OCI-LY1 (cell line): ENCODE measurements around the gene FAM9B.

Source experiments
- CTCF ChIP-seq: fragments of 200-600 bp; sonication (generic), shearing (Covaris generic); IDR thresholded peaks from 2 replicates; pipeline ENCODE4 v1.5.1; 2017; ENCODE audit warnings: mild to moderate bottlenecking, antibody characterized with exemption, low read length, moderate library complexity, mixed read lengths
- EZH2 ChIP-seq: fragments of 200-600 bp; sonication (generic), shearing (Covaris generic); IDR thresholded peaks from 2 replicates; pipeline ENCODE4 v1.8.0; 2017; ENCODE audit warnings: borderline replicate concordance, mixed run types, mild to moderate bottlenecking, antibody characterized with exemption, low read length, moderate library complexity, mixed read lengths

GRCh38 chrX:8980756-8981155 is 53.2 kb downstream of the FAM9B start:
- TF ChIP-seq CTCF = no peak
- no peak for TF ChIP-seq EZH2
